SIG-M5 treated with dmso at 0.1 percent for 504 hours (cell line): ENCODE data around the gene RPA3.

Source experiments
- DNase-seq: peaks from one replicate; lab custom pipeline; 2025; ENCODE audit not compliant: unreplicated experiment; lab: John Stamatoyannopoulos, UW

The RPA3 gene

GRCh38 chr7:7732621-7733281 is 14.3 kb upstream of the RPA3 start:
- DNase-seq: no peak

GRCh38 chr7:7731732-7732131 is 13.3 kb upstream of the RPA3 start:
- DNase-seq: no peak

- no peak for DNase-seq
Measured at GRCh38 chr7:7720750-7721621, 2.6 kb upstream of the RPA3 start.

- DNase-seq: no peak
Measured at GRCh38 chr7:7720193-7720592, 1.8 kb upstream of the RPA3 start.

- DNase-seq: peak; percentile 44
Measured at GRCh38 chr7:7719236-7719635, 829 bp upstream of the RPA3 start.

GRCh38 chr7:7713730-7714129 is 4.7 kb downstream of the RPA3 start:
- DNase-seq: no peak

GRCh38 chr7:7710469-7710868 is 7.9 kb downstream of the RPA3 start:
- no peak for DNase-seq

GRCh38 chr7:7709291-7709690 is 9.1 kb downstream of the RPA3 start:
- no peak for DNase-seq

GRCh38 chr7:7707806-7708205 is 10.6 kb downstream of the RPA3 start:
- DNase-seq: peak; percentile 15

- no peak for DNase-seq
Measured at GRCh38 chr7:7707246-7707645, 11.2 kb downstream of the RPA3 start.

GRCh38 chr7:7706556-7707172 is 11.7 kb downstream of the RPA3 start:
- DNase-seq: no peak

- no peak for DNase-seq
Measured at GRCh38 chr7:7706101-7706511, 12.3 kb downstream of the RPA3 start.

GRCh38 chr7:7705318-7705717 is 13.1 kb downstream of the RPA3 start:
- no peak for DNase-seq

- no peak for DNase-seq
Measured at GRCh38 chr7:7704867-7705266, 13.5 kb downstream of the RPA3 start.

- no peak for DNase-seq
Measured at GRCh38 chr7:7703427-7703826, 15.0 kb downstream of the RPA3 start.

GRCh38 chr7:7702826-7703225 is 15.6 kb downstream of the RPA3 start:
- DNase-seq: no peak

GRCh38 chr7:7701527-7701926 is 16.9 kb downstream of the RPA3 start:
- no peak for DNase-seq

GRCh38 chr7:7699970-7700369 is 18.4 kb downstream of the RPA3 start:
- no peak for DNase-seq

GRCh38 chr7:7699380-7699779 is 19.0 kb downstream of the RPA3 start:
- DNase-seq: no peak

- no peak for DNase-seq
Measured at GRCh38 chr7:7698930-7699329, 19.5 kb downstream of the RPA3 start.

GRCh38 chr7:7696458-7697119 is 21.8 kb downstream of the RPA3 start:
- no peak for DNase-seq
